ENCODE measurements around the gene CHST13.

DNA sequence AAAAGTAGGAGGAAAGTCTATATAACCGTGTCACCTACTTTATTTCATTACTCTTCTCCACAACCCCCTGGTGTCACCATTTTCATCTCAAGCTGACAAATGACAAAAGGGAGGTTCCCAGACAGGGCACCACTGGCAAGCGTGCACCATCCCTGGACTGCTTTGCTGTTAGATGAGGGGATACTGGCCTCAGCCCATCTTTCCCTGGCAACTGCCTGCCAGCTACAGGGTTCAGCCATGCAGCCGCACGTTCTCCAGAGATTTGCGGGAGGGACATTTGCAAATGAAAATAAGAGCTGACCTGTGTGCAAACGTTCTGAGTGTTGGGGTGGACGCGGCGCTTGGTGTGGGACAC, 7.0 kb upstream of the CHST13 start:
- TF ChIP-seq, protein P1, sequence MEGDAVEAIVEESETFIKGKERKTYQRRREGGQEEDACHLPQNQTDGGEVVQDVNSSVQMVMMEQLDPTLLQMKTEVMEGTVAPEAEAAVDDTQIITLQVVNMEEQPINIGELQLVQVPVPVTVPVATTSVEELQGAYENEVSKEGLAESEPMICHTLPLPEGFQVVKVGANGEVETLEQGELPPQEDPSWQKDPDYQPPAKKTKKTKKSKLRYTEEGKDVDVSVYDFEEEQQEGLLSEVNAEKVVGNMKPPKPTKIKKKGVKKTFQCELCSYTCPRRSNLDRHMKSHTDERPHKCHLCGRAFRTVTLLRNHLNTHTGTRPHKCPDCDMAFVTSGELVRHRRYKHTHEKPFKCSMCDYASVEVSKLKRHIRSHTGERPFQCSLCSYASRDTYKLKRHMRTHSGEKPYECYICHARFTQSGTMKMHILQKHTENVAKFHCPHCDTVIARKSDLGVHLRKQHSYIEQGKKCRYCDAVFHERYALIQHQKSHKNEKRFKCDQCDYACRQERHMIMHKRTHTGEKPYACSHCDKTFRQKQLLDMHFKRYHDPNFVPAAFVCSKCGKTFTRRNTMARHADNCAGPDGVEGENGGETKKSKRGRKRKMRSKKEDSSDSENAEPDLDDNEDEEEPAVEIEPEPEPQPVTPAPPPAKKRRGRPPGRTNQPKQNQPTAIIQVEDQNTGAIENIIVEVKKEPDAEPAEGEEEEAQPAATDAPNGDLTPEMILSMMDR (tag by site-specific recombination; IDR thresholded peaks at IDR 0.05), result no peak
- TF ChIP-seq, protein P2, sequence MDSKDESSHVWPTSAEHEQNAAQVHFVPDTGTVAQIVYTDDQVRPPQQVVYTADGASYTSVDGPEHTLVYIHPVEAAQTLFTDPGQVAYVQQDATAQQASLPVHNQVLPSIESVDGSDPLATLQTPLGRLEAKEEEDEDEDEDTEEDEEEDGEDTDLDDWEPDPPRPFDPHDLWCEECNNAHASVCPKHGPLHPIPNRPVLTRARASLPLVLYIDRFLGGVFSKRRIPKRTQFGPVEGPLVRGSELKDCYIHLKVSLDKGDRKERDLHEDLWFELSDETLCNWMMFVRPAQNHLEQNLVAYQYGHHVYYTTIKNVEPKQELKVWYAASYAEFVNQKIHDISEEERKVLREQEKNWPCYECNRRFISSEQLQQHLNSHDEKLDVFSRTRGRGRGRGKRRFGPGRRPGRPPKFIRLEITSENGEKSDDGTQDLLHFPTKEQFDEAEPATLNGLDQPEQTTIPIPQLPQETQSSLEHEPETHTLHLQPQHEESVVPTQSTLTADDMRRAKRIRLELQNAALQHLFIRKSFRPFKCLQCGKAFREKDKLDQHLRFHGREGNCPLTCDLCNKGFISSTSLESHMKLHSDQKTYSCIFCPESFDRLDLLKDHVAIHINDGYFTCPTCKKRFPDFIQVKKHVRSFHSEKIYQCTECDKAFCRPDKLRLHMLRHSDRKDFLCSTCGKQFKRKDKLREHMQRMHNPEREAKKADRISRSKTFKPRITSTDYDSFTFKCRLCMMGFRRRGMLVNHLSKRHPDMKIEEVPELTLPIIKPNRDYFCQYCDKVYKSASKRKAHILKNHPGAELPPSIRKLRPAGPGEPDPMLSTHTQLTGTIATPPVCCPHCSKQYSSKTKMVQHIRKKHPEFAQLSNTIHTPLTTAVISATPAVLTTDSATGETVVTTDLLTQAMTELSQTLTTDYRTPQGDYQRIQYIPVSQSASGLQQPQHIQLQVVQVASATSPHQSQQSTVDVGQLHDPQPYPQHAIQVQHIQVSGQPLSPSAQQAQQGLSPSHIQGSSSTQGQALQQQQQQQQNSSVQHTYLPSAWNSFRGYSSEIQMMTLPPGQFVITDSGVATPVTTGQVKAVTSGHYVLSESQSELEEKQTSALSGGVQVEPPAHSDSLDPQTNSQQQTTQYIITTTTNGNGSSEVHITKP (tag by site-specific recombination; IDR thresholded peaks at IDR 0.05), result no peak
- TF ChIP-seq YY2 (tag by site-specific recombination; IDR thresholded peaks at IDR 0.05), result no peak
